ENCODE results near the gene VSNL1.

The VSNL1 gene

GRCh38 chr2:17583646-17584045 is 43.1 kb downstream of the VSNL1 start:
- no peaks in the 10 kb centered on the region for H3K36me3 ChIP-seq (ENCODE audit: low read depth)
- no peaks in the 10 kb centered on the region for H3K27me3 ChIP-seq (ENCODE audit: insufficient read depth, poor library complexity, severe bottlenecking)
- no peak for TF ChIP-seq CTCF (IDR thresholded peaks at IDR 0.05; ENCODE audit: poor library complexity, severe bottlenecking)
- H3K27ac ChIP-seq (ENCODE audit: poor library complexity, severe bottlenecking), result no peak overlapping the region
- H3K4me1 ChIP-seq (ENCODE audit: insufficient read depth, poor library complexity, severe bottlenecking), result peaks cover 18% of the 10 kb centered on the region
- ATAC-seq (ENCODE audit: low read depth) (no peak), DNase-seq (ENCODE audit: low spot score) (no peak)
- no peaks in the 10 kb centered on the region for H3K9me3 ChIP-seq (ENCODE audit: severe bottlenecking)
- H3K4me3 ChIP-seq (ENCODE audit: severe bottlenecking), result no peak overlapping the region

- no peak for TF ChIP-seq CTCF (IDR thresholded peaks at IDR 0.05; ENCODE audit: poor library complexity, severe bottlenecking)
- H3K4me3 ChIP-seq (ENCODE audit: severe bottlenecking), result no peak overlapping the region
- H3K27me3 ChIP-seq (ENCODE audit: insufficient read depth, poor library complexity, severe bottlenecking), result no peaks in the 10 kb centered on the region
- H3K4me1 ChIP-seq (ENCODE audit: insufficient read depth, poor library complexity, severe bottlenecking), result peaks cover 29% of the 10 kb centered on the region
- H3K36me3 ChIP-seq (ENCODE audit: low read depth), result no peaks in the 10 kb centered on the region
- H3K9me3 ChIP-seq (ENCODE audit: severe bottlenecking), result no peaks in the 10 kb centered on the region
- ATAC-seq (ENCODE audit: low read depth) (no peak), DNase-seq (ENCODE audit: low spot score) (no peak)
- no peak overlapping the region for H3K27ac ChIP-seq (ENCODE audit: poor library complexity, severe bottlenecking)
Measured at GRCh38 chr2:17584689-17585088, 44.2 kb downstream of the VSNL1 start.

GRCh38 chr2:17587469-17587868 is 47.0 kb downstream of the VSNL1 start:
- no peaks in the 10 kb centered on the region for H3K36me3 ChIP-seq (ENCODE audit: low read depth)
- H3K4me3 ChIP-seq (ENCODE audit: severe bottlenecking), result no peak overlapping the region
- no peaks in the 10 kb centered on the region for H3K9me3 ChIP-seq (ENCODE audit: severe bottlenecking)
- peak overlapping the region; percentile 76 for H3K27ac ChIP-seq (ENCODE audit: poor library complexity, severe bottlenecking)
- DNase-seq (ENCODE audit: low spot score) (no peak), ATAC-seq (ENCODE audit: low read depth) (no peak)
- H3K4me1 ChIP-seq (ENCODE audit: insufficient read depth, poor library complexity, severe bottlenecking), result peaks cover 49% of the 10 kb centered on the region
- no peak for TF ChIP-seq CTCF (IDR thresholded peaks at IDR 0.05; ENCODE audit: poor library complexity, severe bottlenecking)
- H3K27me3 ChIP-seq (ENCODE audit: insufficient read depth, poor library complexity, severe bottlenecking), result no peaks in the 10 kb centered on the region

- ATAC-seq (ENCODE audit: low read depth) (peak; percentile 62), DNase-seq (ENCODE audit: low spot score) (no peak)
- TF ChIP-seq CTCF (IDR thresholded peaks at IDR 0.05; ENCODE audit: poor library complexity, severe bottlenecking), result no peak
- H3K27ac ChIP-seq (ENCODE audit: poor library complexity, severe bottlenecking), result peak overlapping the region; percentile 76
- H3K27me3 ChIP-seq (ENCODE audit: insufficient read depth, poor library complexity, severe bottlenecking), result no peaks in the 10 kb centered on the region
- H3K4me3 ChIP-seq (ENCODE audit: severe bottlenecking), result no peak overlapping the region
- no peaks in the 10 kb centered on the region for H3K9me3 ChIP-seq (ENCODE audit: severe bottlenecking)
- H3K36me3 ChIP-seq (ENCODE audit: low read depth), result no peaks in the 10 kb centered on the region
- H3K4me1 ChIP-seq (ENCODE audit: insufficient read depth, poor library complexity, severe bottlenecking), result peaks cover 54% of the 10 kb centered on the region
Measured at GRCh38 chr2:17588031-17588430, 47.5 kb downstream of the VSNL1 start.

GRCh38 chr2:17589406-17590035 is 49.0 kb downstream of the VSNL1 start:
- Histone ChIP-seq H3K36me3 (ENCODE audit: low read depth) (no peaks in the 10 kb centered on the region), H3K27ac (ENCODE audit: poor library complexity, severe bottlenecking) (peak overlapping the region; percentile 76), H3K4me3 (ENCODE audit: severe bottlenecking) (no peak overlapping the region), H3K4me1 (ENCODE audit: insufficient read depth, poor library complexity, severe bottlenecking) (peaks cover 69% of the 10 kb centered on the region), H3K9me3 (ENCODE audit: severe bottlenecking) (no peaks in the 10 kb centered on the region), H3K27me3 (ENCODE audit: insufficient read depth, poor library complexity, severe bottlenecking) (no peaks in the 10 kb centered on the region)
- TF ChIP-seq CTCF (IDR thresholded peaks at IDR 0.05; ENCODE audit: poor library complexity, severe bottlenecking), result no peak
- DNase-seq (ENCODE audit: low spot score) (no peak), ATAC-seq (ENCODE audit: low read depth) (peak; percentile 63)

Measured in RWPE2 (cell line).